Myocyte (in vitro differentiated cells): Measurements from ENCODE around the gene MSI2. TPM values are rescaled to one million over a fixed set of nuclear protein-coding genes. Genes with fewer than 3 reads are reported as not detected.
A peak's percentile ranks its signal among the peaks of the same experiment; 100 is the strongest.

Experiments
- DNase-seq: peaks from one replicate; pipeline ENCODE4 v3.0.0-alpha.2; 2012; ENCODE audit warnings: low read depth
- total RNA-seq: library from RNA; depleted of rRNA; stranded (reverse); fragments of >200 nt; gene quantifications from 2 replicates; pipeline ENCODE4 v1.2.3, GENCODE V29; 2014

Gene MSI2
- total RNA-seq, 1 donor from 2014 or later: 115 TPM

- no peak for DNase-seq
Measured at GRCh38 chr17:57313097-57313835, 56.9 kb downstream of the MSI2 start.

GRCh38 chr17:57315061-57316015, 59.0 kb downstream of the MSI2 start:
- DNase-seq: no peak

- no peak for DNase-seq
Measured at GRCh38 chr17:57316361-57316760, 60.0 kb downstream of the MSI2 start.

- DNase-seq: no peak
Measured at GRCh38 chr17:57317079-57317478, 60.8 kb downstream of the MSI2 start.

GRCh38 chr17:57318913-57319312, 62.6 kb downstream of the MSI2 start:
- no peak for DNase-seq

- DNase-seq: no peak
Measured at GRCh38 chr17:57319806-57320205, 63.5 kb downstream of the MSI2 start.

- no peak for DNase-seq
Measured at GRCh38 chr17:57323391-57323790, 67.1 kb downstream of the MSI2 start.

- no peak for DNase-seq
Measured at GRCh38 chr17:57324060-57324459, 67.7 kb downstream of the MSI2 start.

- no peak for DNase-seq
Measured at GRCh38 chr17:57324631-57325030, 68.3 kb downstream of the MSI2 start.

GRCh38 chr17:57326336-57326735, 70.0 kb downstream of the MSI2 start:
- no peak for DNase-seq

- peak; percentile 32 for DNase-seq
Measured at GRCh38 chr17:57326764-57327163, 70.4 kb downstream of the MSI2 start.

- DNase-seq: no peak
Measured at GRCh38 chr17:57327176-57327970, 71.0 kb downstream of the MSI2 start.

- DNase-seq: no peak
Measured at GRCh38 chr17:57328109-57328882, 72.0 kb downstream of the MSI2 start.

- DNase-seq: peak; percentile 60
Measured at GRCh38 chr17:57329380-57330214, 73.3 kb downstream of the MSI2 start.

GRCh38 chr17:57330587-57330986, 74.3 kb downstream of the MSI2 start:
- no peak for DNase-seq

- no peak for DNase-seq
Measured at GRCh38 chr17:57331423-57331822, 75.1 kb downstream of the MSI2 start.

- no peak for DNase-seq
Measured at GRCh38 chr17:57332501-57332900, 76.2 kb downstream of the MSI2 start.

GRCh38 chr17:57335195-57335792, 79.0 kb downstream of the MSI2 start:
- no peak for DNase-seq

GRCh38 chr17:57337390-57337789, 81.1 kb downstream of the MSI2 start:
- DNase-seq: no peak
